NK-92 treated with Interleukin-12 subunit alpha and Interleukin-12 subunit beta, amount 100 ng/mL, for 24 hours (cell line): ENCODE measurements around the gene ZNF444.

Experiments
- DNase-seq: peaks from one replicate; lab custom pipeline; 2025; lab: John Stamatoyannopoulos, UW

The ZNF444 gene

GRCh38 chr19:56123266-56123891 lies 17.7 kb upstream of the ZNF444 start:
- DNase-seq: no peak

GRCh38 chr19:56124578-56124977 lies 16.5 kb upstream of the ZNF444 start:
- no peak for DNase-seq

- no peak for DNase-seq
These were observed 15.1 kb upstream of the ZNF444 start for GRCh38 chr19:56125806-56126590.

GRCh38 chr19:56126983-56127780 lies 13.9 kb upstream of the ZNF444 start:
- no peak for DNase-seq

- no peak for DNase-seq
These were observed 11.1 kb upstream of the ZNF444 start for GRCh38 chr19:56130006-56130405.

- DNase-seq: no peak
These were observed 9.4 kb upstream of the ZNF444 start for GRCh38 chr19:56131651-56132050.

GRCh38 chr19:56132316-56132822 lies 8.7 kb upstream of the ZNF444 start:
- DNase-seq: no peak

- DNase-seq: no peak
These were observed 7.0 kb upstream of the ZNF444 start for GRCh38 chr19:56133858-56134653.

GRCh38 chr19:56134654-56134921 lies 6.5 kb upstream of the ZNF444 start:
- DNase-seq: no peak

- DNase-seq: no peak
These were observed 4.7 kb upstream of the ZNF444 start for GRCh38 chr19:56136362-56136761.

- DNase-seq: no peak
These were observed 3.7 kb upstream of the ZNF444 start for GRCh38 chr19:56137405-56137804.

GRCh38 chr19:56138069-56138468 lies 3.0 kb upstream of the ZNF444 start:
- DNase-seq: no peak

GRCh38 chr19:56139847-56140582 lies 1.1 kb upstream of the ZNF444 start:
- DNase-seq: no peak

GRCh38 chr19:56141417-56141993 lies 418 bp downstream of the ZNF444 start:
- DNase-seq: no peak

- no peak for DNase-seq
These were observed 1.1 kb downstream of the ZNF444 start for GRCh38 chr19:56142087-56142787.

GRCh38 chr19:56142897-56143434 lies 1.9 kb downstream of the ZNF444 start:
- DNase-seq: no peak

GRCh38 chr19:56144376-56144775 lies 3.3 kb downstream of the ZNF444 start:
- no peak for DNase-seq

GRCh38 chr19:56144831-56145230 lies 3.7 kb downstream of the ZNF444 start:
- DNase-seq: no peak

- no peak for DNase-seq
These were observed 4.6 kb downstream of the ZNF444 start for GRCh38 chr19:56145698-56146097.

- no peak for DNase-seq
These were observed 5.8 kb downstream of the ZNF444 start for GRCh38 chr19:56146904-56147303.
